HG02571 (cell line): ENCODE data around the gene FAAP100.
"Not testable (repeated sequence)": the region's sequence is repeated elsewhere in the genome, so short reads cannot be mapped to it uniquely, and the experiment has no call there.

ENCODE experiments used
- ATAC-seq: cut with Tn5 transposase; IDR thresholded peaks from one replicate; pipeline ENCODE4 v1.9.1; 2021; ENCODE audit warnings: mild to moderate bottlenecking, moderate library complexity; ENCODE audit not compliant: unreplicated experiment

The FAAP100 gene

GRCh38 chr17:81552244-81553017 lies at the start of gene FAAP100:
Gene FAAP100 (minus strand): TSS chr17:81552353. CDS start chr17:81552330, 23 bp downstream.
- ATAC-seq = peak; percentile 42

DNA sequence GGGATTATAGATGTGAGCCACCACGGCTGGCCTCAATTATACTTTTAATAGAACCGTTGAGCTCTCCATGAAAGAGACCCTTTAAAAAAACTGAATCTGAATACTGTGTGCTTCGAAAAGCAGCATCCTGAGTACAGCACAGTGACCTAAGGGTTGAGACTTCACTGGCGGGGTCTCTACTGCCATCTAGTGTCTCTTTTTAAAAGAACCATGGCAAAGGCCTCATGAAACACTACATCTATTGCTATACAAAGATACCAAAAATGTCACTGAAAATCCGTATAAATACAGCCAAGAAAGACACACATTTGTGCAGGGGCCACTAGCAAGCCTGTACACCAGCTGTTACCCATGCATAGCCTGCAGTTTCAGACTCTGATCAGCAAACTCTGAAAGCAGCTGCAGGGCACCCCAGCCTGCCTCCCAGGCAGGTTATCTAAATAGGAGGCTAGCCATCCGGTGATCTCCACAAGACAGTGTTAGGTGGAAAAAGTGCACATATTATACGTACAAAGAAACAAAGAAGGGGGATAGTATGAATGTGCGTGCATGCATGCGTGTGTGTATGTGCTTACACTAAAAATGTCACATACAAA lies 49.5 kb upstream of the FAAP100 start:
- no peak for ATAC-seq

DNA sequence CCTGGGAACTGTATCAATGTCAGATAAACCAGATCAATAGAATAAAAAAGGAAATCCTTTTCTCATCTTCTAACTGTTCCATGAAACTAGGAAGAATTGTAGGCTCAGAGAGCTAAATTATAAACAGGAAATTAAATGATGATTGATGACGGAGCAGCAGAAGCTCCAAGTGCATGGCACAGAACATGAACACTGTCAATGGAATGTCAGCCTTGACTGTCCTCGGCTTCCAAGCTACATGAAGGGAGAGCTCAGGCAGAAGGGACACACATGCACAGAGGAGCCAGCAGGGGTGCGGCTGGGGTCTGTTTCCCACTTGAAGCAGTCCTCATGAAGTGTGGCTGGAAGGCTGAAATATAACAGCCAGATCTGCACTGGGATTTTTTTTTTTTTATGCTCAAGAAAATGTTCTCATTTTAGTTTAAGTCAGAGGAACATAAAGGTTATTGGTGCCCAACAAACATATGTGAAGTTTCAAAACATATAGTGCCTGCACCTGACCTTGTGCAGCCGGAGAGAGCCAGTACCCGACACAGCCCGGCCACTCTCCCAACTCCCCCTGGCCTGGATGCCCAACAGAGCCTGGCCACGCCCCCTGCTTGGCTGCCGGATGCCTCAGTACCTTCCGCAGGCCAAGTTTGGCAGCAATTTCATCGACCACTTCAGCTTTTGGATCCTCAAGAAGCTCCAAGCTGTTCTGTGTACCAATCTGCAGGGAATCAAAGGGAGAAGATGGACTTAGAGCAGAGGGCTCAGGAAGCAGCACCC lies 47.8 kb upstream of the FAAP100 start:
- no peak for ATAC-seq

- no peak for ATAC-seq
Observed at GRCh38 chr17:81593105-81593871, 41.1 kb upstream of the FAAP100 start.

DNA sequence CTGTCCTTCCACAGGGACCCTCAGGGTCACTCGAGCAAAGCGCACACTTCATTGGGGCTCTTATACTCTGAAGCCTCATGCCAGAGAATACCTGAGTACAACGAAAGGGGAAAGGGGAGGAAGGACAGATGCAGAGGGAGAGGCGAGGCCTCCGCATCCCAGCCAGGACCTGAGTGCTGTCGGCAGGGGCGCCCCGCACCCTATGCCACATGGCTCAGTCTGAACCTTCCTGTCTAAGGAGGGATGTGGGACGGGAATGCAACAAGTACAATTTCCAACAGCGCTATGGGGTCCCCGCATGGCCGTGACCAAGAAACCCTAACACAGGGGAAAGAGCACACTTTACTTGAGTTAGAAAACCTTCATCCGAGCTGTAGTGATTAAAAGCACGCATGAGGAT lies 39.8 kb upstream of the FAAP100 start:
- no peak for ATAC-seq

GRCh38 chr17:81590121-81590520 lies 38.0 kb upstream of the FAAP100 start:
- ATAC-seq = no peak

DNA sequence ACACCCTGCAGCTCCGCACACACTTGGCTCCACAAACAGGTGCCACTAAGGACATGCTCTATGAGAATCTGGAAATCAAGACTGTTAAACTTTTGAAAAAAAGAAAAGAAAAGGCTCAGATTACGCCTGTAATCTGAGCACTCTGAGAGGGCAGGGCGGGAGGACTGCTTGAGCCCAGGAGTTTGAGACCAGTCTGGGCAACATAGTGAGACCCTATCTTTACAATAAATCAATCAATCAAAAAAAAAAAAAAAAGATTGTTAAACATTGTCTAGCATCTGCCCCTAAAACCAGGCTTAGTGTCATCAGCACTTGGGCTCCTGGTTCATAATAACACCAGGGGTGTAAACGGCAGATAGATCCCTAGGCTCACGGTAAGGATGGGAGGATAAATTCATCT lies 37.5 kb upstream of the FAAP100 start:
- ATAC-seq = no peak

GRCh38 chr17:81586096-81586495 lies 33.9 kb upstream of the FAAP100 start:
- no peak for ATAC-seq

DNA sequence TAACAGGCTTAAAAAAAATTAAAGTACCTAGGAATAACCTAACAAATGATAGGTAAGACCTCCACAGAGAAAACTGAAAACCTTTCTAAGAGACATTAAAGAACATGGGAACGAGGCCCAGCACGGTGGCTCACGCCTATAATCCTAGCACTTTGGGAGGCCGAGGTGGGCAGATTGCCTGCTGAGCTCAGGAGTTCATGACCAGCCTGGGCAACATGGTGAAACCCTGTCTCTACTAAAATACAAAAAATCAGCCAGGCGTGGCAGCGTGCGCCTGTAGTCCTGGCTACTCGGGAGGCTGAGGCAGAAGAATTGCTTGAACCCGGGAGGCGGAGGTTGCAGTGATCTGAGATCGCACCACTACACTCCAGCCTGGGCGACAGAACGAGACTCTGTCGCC lies 32.6 kb upstream of the FAAP100 start:
- ATAC-seq = not testable (repeated sequence)

- ATAC-seq = no peak
Observed at GRCh38 chr17:81583589-81584342, 31.6 kb upstream of the FAAP100 start.

DNA sequence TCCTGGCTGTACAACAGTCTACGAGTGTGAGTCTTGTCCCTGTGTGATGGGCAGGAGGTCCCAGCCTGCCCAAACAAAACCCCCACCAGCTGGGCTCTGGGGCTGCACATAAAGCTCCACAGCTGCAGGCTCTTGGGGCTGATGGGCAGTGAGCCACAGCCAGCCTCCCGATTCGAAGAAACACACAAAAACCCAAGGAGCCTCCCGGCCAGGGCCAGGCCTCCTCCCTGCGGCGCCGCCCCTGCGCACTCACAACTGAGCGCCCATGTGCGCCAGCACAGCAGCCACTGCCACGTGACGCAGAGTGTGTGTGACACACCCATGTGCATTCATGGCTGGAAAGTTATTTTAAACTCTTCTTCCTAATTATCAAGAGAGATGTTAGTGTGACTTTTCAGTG lies 30.6 kb upstream of the FAAP100 start:
- ATAC-seq = no peak

DNA sequence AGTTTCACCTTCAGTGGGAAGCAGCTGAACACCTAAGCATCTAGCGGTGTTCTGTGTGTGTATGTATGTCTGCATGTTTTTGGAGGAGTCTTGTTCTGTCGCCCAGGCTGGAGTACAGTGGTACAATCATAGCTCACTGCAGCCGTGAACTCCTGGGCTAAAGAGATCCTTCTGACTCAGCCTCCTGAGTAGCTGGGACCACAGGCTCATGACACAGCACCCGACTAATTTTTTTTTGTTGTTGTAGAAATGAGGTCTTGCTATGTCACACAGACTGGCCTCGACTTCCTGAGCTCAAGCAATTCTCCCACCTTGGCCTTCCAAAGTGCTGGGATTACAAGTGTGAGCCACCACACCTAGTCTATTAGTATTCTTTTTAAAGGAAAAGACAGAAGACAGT lies 30.2 kb upstream of the FAAP100 start:
- no peak for ATAC-seq

DNA sequence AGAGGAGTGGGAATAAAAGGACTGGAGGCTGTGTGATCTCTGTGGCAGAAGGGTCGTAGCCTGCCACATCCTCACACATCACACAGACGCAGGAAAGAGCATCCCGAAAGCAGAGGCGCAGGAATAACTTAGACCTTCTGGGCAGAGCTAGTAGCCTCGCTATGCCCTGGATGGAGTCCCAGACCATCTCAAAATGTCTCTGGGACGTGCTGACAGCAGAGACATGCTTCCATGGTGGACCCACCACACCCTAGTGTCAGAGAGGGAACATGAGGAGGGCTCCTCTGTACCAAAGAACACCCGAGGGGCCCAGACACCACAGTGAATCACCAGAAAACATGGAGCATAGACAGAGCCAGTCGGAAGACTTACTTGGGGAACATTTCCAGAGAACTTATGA lies 29.6 kb upstream of the FAAP100 start:
- no peak for ATAC-seq

DNA sequence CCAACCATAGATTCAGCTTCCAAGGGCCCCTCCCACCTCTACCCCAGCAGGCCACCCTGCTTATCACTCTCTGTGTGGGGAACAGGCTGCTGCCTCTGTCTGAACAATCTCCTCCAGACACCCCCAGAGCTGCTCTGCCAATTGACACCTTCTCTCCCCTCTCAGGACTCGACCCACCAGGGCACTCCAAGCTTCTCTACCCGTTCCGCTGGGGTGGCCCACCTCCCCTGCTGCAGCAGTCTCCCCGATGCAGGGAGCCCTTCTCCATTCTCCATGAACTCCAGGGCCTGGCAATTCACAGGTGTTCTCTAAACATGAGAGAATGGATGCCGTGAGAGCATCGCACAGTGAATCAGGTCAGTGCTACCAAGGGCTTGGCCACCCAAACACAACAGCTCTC lies 28.3 kb upstream of the FAAP100 start:
- no peak for ATAC-seq

DNA sequence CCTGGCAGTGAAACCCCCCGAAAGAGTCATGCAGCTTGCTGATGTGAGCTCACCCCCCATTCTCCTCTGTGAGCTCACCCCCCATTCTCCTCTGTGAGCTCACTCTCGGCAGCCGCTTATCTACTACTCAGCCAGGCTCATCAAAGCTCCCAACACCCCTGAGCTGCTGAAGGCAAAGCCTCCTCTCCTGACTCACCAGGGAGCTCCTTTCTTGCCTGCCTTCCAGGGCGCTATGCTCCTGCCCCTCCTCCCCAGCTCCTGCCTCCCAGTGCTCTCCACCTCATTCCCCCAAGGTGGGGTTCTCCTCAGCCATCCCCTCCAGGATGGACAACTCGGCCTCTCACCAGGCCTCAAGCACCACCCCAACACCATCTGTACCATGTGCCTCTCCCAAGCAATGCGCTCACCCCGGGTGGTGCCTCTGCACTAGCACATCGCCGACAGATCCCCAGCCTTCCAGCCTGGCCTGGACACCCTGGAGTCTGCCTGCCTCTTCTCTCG lies 27.7 kb upstream of the FAAP100 start:
- ATAC-seq = no peak

GRCh38 chr17:81579298-81579697 lies 27.1 kb upstream of the FAAP100 start:
- ATAC-seq = no peak

GRCh38 chr17:81578561-81579225 lies 26.5 kb upstream of the FAAP100 start:
- no peak for ATAC-seq

- ATAC-seq = no peak
Observed at GRCh38 chr17:81578038-81578441, 25.9 kb upstream of the FAAP100 start.

DNA sequence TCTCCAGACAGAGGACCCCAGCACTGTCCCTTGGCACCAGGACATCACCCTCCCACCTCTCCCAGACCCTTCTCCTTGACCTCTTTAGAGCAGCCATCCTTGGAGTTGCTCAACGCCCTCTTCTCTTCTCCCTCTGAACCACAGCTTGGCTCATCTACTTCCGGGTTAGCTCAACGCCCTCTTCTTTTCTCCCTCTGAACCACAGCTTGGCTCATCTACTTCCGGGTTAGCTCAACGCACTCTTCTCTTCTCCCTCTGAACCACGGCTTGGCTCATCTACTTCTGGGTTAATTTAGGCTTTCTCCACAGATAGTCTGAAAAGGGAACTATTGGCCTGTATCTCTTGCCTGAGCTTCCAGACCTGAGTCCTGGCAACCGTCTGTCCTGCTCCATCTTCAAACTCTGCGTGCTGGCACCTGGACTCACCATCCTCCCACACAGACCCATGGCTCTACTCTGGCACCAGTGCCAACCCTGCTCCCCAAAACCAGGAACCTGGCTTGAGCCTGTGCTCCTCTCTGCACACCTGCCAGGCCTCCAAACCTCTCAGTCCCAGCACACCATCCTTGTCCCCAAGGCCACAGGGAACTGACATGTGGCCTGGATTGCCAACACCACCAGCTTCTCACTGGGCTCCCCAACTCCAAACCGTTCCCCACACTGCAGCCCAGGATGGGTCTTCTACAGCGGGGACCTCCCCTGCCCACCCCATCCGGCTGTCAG lies 25.3 kb upstream of the FAAP100 start:
- no peak for ATAC-seq
